Panc1 (cell line): ENCODE results near the gene NLRP6.
"Not testable (repeated sequence)": the region's sequence is repeated elsewhere in the genome, so short reads cannot be mapped to it uniquely, and the experiment has no call there.

Source experiments
- POLR2AphosphoS5 ChIP-seq: IDR thresholded peaks from 2 replicates; pipeline ENCODE4 v1.6.1; 2012; ENCODE audit warnings: mild to moderate bottlenecking, low read depth, low read length, moderate library complexity
- TCF7L2 ChIP-seq: IDR thresholded peaks from 2 replicates; pipeline ENCODE4 v1.6.1; 2011; ENCODE audit warnings: mild to moderate bottlenecking, low read depth, low read length, inconsistent platforms
- TF ChIP-seq, protein P1 (sequence below): fragments of 450-650 bp; IDR thresholded peaks from 2 replicates; pipeline ENCODE4 v1.5.1; 2017; ENCODE audit warnings: mild to moderate bottlenecking

DNA sequence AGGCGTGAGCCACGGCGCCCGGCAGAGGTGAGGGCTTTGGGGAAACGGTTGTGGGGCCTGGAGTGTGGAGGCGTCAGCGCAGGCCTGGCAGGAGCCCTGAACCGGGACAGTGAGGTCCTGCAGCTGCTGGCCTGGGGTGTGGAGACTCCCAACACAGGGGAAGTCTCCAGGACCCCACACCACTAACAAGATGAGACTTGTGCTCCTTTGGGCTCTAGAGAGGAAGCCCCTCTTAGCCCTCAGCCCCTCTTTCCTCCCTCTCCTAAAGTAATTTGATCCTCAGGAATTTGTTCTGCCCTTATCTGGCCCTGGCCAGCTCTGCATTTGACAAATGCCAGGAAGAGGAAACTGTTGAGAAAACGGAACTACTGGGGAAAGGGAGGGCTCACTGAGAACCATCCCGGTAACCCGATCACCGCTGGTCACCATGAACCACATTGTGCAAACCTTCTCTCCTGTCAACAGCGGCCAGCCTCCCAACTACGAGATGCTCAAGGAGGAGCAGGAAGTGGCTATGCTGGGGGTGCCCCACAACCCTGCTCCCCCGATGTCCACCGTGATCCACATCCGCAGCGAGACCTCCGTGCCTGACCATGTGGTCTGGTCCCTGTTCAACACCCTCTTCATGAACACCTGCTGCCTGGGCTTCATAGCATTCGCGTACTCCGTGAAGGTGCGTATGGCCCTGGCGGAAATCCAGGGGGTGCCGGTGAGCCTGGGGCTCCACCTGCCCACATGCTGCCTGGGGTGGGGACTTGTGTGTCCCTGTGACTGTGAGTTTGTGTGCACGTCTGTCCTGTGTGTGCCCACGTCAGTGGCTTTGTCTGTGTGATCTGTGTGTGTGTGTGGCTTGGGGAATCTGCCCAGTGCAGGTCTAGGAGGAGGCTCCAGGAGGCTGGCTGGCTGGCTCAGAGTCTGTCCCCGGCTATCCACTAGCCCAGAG lies 29.8 kb downstream of the NLRP6 start, which contains the start of gene IFITM2:
- TF ChIP-seq POLR2AphosphoS5, TCF7L2: not testable (repeated sequence)
- TF ChIP-seq, protein P1, sequence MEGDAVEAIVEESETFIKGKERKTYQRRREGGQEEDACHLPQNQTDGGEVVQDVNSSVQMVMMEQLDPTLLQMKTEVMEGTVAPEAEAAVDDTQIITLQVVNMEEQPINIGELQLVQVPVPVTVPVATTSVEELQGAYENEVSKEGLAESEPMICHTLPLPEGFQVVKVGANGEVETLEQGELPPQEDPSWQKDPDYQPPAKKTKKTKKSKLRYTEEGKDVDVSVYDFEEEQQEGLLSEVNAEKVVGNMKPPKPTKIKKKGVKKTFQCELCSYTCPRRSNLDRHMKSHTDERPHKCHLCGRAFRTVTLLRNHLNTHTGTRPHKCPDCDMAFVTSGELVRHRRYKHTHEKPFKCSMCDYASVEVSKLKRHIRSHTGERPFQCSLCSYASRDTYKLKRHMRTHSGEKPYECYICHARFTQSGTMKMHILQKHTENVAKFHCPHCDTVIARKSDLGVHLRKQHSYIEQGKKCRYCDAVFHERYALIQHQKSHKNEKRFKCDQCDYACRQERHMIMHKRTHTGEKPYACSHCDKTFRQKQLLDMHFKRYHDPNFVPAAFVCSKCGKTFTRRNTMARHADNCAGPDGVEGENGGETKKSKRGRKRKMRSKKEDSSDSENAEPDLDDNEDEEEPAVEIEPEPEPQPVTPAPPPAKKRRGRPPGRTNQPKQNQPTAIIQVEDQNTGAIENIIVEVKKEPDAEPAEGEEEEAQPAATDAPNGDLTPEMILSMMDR, result not testable (repeated sequence)
